GM11168 (cell line): ENCODE data around the gene IL1RAP.

Experiments
- in situ Hi-C: fragments of 300-500 bp; cut with MboI; formaldehyde crosslinking; loops from one replicate; pipeline ENCODE4 v1.12.0; 2022; ENCODE audit warnings: low sequenced_read_pairs; ENCODE audit not compliant: unreplicated experiment

The IL1RAP gene

GRCh38 chr3:190597291-190597690 is 83.4 kb downstream of the IL1RAP start:
- in situ Hi-C loops: no loop called here

- in situ Hi-C loops: no loop called here
These were observed 87.7 kb downstream of the IL1RAP start for GRCh38 chr3:190601622-190602021.

GRCh38 chr3:190605385-190605784 is 91.5 kb downstream of the IL1RAP start:
- in situ Hi-C loops: no loop called here

GRCh38 chr3:190606596-190606995 is 92.7 kb downstream of the IL1RAP start:
- in situ Hi-C loops: no loop called here

GRCh38 chr3:190607021-190607420 is 93.1 kb downstream of the IL1RAP start:
- in situ Hi-C loops: no loop called here

- in situ Hi-C loops: no loop called here
These were observed 95.1 kb downstream of the IL1RAP start for GRCh38 chr3:190608850-190609589.

- in situ Hi-C loops: no loop called here
These were observed 100.6 kb downstream of the IL1RAP start for GRCh38 chr3:190614226-190615059.

GRCh38 chr3:190615060-190615384 is 101.1 kb downstream of the IL1RAP start:
- in situ Hi-C loops: no loop called here

GRCh38 chr3:190615607-190616006 is 101.7 kb downstream of the IL1RAP start:
- in situ Hi-C loops: no loop called here

- in situ Hi-C loops: no loop called here
These were observed 102.8 kb downstream of the IL1RAP start for GRCh38 chr3:190616637-190617036.

GRCh38 chr3:190617185-190617584 is 103.3 kb downstream of the IL1RAP start:
- in situ Hi-C loops: no loop called here

GRCh38 chr3:190618330-190619030 is 104.6 kb downstream of the IL1RAP start:
- in situ Hi-C loops: no loop called here

- in situ Hi-C loops: no loop called here
These were observed 105.5 kb downstream of the IL1RAP start for GRCh38 chr3:190619353-190619752.

GRCh38 chr3:190619761-190620160 is 105.9 kb downstream of the IL1RAP start:
- in situ Hi-C loops: no loop called here

GRCh38 chr3:190620886-190621608 is 107.2 kb downstream of the IL1RAP start:
- in situ Hi-C loops: no loop called here

GRCh38 chr3:190621927-190622326 is 108.0 kb downstream of the IL1RAP start:
- in situ Hi-C loops: no loop called here

GRCh38 chr3:190624282-190624681 is 110.4 kb downstream of the IL1RAP start:
- in situ Hi-C loops: no loop called here

- in situ Hi-C loops: no loop called here
These were observed 113.2 kb downstream of the IL1RAP start for GRCh38 chr3:190626951-190627620.

GRCh38 chr3:190629088-190629487 is 115.2 kb downstream of the IL1RAP start:
- in situ Hi-C loops: no loop called here

- in situ Hi-C loops: no loop called here
These were observed 117.4 kb downstream of the IL1RAP start for GRCh38 chr3:190631295-190631694.
